SK-N-SH treated with all-trans-retinoic acid at 6 μM for 48 hours (cell line): ENCODE results near the gene APCDD1L.

Experiments
- ARNTL ChIP-seq: fragments of 450-650 bp; formaldehyde crosslinking; IDR thresholded peaks from 2 replicates; pipeline ENCODE4 v1.5.0; 2020; ENCODE audit warnings: low read depth, mild to moderate bottlenecking, moderate library complexity, borderline replicate concordance
- ESRRG ChIP-seq: fragments of 250-450 bp; sonication (Bioruptor Pico); IDR thresholded peaks from 2 replicates; pipeline ENCODE4 v1.6.1; 2021; ENCODE audit warnings: mild to moderate bottlenecking
- PPARA ChIP-seq: fragments of 250-450 bp; sonication (Bioruptor Pico); IDR thresholded peaks from 2 replicates; pipeline ENCODE4 v1.5.0; 2020; ENCODE audit warnings: mild to moderate bottlenecking, borderline replicate concordance
- ZFP30 ChIP-seq: fragments of 450-650 bp; formaldehyde crosslinking; IDR thresholded peaks from 2 replicates; pipeline ENCODE4 v1.5.0; 2022; ENCODE audit warnings: mild to moderate bottlenecking, moderate library complexity
- TF ChIP-seq, protein P1 (sequence below): fragments of 250-450 bp; sonication (Bioruptor Pico); IDR thresholded peaks from 2 replicates; pipeline ENCODE4 v1.5.1; 2021; ENCODE audit warnings: mild to moderate bottlenecking, moderate library complexity
- TF ChIP-seq, protein P2 (sequence below): fragments of 250-450 bp; sonication (Bioruptor Pico); IDR thresholded peaks from 2 replicates; pipeline ENCODE4 v1.5.1; 2020; ENCODE audit warnings: low read depth, mild to moderate bottlenecking, moderate library complexity

DNA sequence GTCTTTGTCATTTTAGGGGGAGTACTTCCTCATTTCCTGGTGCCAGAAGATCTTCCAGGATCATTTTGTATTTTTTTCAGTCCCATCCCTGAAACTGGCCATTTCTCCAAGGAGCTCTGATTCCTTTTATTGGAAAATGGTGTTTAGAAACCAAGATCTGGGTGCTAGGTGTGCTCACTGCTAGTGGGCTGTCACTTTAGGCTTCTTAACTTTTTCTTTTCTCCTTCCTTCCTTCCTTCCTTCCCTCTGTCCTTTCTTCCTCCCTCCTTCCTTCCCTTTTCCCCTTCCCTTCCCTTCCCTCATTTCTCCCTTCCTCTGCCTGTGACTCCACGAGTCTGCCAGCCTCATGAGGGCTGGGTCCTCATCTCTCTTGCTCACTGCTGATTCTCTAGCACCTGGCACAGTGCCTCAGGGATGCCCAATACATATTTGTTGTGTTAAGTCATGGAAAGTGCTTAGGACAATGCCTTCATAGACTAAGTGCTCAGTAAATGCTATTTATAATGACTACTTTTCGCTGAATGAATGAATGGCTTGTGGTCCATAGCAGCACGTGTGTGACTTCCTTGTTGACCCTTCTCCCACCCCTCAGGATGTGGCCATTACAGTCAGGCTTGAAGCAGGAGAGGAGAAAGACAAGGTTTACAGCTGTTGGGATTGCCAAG is 36.9 kb downstream of the APCDD1L start:
- TF ChIP-seq ZFP30 (CRISPR knock-in tag), result no peak
- no peak for TF ChIP-seq PPARA (CRISPR knock-in tag)
- TF ChIP-seq, protein P1, sequence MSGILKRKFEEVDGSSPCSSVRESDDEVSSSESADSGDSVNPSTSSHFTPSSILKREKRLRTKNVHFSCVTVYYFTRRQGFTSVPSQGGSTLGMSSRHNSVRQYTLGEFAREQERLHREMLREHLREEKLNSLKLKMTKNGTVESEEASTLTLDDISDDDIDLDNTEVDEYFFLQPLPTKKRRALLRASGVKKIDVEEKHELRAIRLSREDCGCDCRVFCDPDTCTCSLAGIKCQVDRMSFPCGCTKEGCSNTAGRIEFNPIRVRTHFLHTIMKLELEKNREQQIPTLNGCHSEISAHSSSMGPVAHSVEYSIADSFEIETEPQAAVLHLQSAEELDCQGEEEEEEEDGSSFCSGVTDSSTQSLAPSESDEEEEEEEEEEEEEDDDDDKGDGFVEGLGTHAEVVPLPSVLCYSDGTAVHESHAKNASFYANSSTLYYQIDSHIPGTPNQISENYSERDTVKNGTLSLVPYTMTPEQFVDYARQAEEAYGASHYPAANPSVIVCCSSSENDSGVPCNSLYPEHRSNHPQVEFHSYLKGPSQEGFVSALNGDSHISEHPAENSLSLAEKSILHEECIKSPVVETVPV (CRISPR knock-in tag), result no peak
- no peak for TF ChIP-seq ESRRG (CRISPR knock-in tag)
- TF ChIP-seq, protein P2, sequence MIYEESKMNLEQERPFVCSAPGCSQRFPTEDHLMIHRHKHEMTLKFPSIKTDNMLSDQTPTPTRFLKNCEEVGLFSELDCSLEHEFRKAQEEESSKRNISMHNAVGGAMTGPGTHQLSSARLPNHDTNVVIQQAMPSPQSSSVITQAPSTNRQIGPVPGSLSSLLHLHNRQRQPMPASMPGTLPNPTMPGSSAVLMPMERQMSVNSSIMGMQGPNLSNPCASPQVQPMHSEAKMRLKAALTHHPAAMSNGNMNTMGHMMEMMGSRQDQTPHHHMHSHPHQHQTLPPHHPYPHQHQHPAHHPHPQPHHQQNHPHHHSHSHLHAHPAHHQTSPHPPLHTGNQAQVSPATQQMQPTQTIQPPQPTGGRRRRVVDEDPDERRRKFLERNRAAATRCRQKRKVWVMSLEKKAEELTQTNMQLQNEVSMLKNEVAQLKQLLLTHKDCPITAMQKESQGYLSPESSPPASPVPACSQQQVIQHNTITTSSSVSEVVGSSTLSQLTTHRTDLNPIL, result no peak
- TF ChIP-seq ARNTL (CRISPR knock-in tag), result no peak
